Measurements from ENCODE around the gene EPHB1.

The EPHB1 gene

DNA sequence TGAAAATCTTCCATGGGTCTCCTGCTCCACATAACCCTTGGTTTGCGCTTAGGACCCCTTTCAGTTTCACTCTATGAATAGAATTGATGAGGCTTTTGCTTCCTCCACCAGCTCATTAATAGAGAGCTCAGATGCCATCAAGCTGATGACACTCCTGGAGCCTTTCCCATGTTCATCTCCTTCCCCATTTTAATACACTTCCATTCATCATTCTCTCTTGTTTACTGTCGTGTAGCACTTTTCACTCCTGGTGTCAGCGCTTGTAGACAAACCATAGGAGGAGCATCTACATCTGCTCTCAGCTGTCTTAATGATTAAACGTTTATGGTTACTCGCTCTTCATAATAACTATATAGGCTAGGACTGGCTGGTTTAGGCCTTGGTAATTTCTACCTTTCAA is 363.5 kb downstream of the EPHB1 start:
- Histone ChIP-seq H3K4me1 (ENCODE audit: insufficient read depth, low read length) (no peaks in the 10 kb centered on the region), H3K27me3 (ENCODE audit: control insufficient read depth in 1 of 2, insufficient read depth in 2 of 2, low read length in 2 of 2) (no peaks in the 10 kb centered on the region), H3K9me3 (ENCODE audit: low read length) (no peaks in the 10 kb centered on the region), H3K36me3 (ENCODE audit: insufficient read depth, low read length) (no peaks in the 10 kb centered on the region), H3K27ac (ENCODE audit: low read depth, low read length) (no peak overlapping the region), H3K4me3 (ENCODE audit: low read depth in 1 of 2, low read length in 2 of 2) (no peak overlapping the region), H3K9ac (ENCODE audit: low read length) (no peak overlapping the region)

DNA sequence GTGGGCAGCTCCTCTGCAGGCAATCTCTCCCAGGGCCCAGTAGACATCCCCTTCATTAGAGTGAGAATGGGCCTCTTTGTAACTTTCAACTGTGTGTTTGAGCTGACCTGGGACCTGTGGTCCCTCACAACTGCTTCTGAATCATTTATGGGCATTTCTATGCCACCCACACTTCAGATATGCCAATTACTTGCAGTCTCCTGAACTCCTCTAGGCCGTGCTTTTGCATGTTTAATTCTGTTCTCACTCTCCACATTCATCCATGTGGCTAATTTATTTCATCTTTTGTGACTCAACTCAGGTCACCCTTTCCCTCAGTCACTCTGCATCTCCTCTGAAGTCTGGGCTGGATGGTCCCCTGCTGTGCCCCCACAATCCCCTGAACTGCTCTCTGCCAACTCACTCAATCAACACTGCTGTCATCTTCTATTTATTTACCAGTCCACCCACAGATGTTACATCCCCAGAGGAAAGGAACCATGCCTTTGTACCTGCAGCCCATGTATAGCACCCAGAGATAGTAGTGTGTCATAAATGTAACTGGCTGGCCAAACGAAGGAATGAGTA is 364.7 kb downstream of the EPHB1 start:
- no peak overlapping the region for H3K27ac ChIP-seq (ENCODE audit: low read depth, low read length)
- H3K27me3 ChIP-seq (ENCODE audit: control insufficient read depth in 1 of 2, insufficient read depth in 2 of 2, low read length in 2 of 2) = no peaks in the 10 kb centered on the region
- H3K4me1 ChIP-seq (ENCODE audit: insufficient read depth, low read length) = no peaks in the 10 kb centered on the region
- H3K9me3 ChIP-seq (ENCODE audit: low read length) = no peaks in the 10 kb centered on the region
- no peaks in the 10 kb centered on the region for H3K36me3 ChIP-seq (ENCODE audit: insufficient read depth, low read length)
- H3K9ac ChIP-seq (ENCODE audit: low read length) = no peak overlapping the region
- H3K4me3 ChIP-seq (ENCODE audit: low read depth in 1 of 2, low read length in 2 of 2) = no peak overlapping the region

DNA sequence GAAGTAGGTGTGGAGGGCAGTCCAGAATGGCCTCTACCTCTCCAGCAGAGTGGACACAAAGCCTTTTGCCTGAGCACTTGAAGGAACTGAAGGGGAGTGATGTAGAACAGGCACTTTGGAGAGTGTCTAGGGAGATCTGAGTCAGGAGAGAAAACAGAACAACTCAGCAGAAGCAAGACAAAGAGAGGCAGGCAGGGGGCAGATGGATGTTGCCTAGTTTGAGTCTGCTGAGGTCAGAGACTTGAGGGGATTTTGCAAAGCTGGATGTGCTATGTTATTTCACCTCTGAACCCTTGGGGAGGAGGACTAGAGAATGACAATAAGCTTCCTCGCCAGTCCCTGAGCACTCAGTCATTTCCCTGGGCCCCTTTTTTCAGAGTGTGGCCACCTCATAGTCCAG is 366.4 kb downstream of the EPHB1 start:
- Histone ChIP-seq H3K9me3 (ENCODE audit: low read length) (no peaks in the 10 kb centered on the region), H3K27ac (ENCODE audit: low read depth, low read length) (no peak overlapping the region), H3K9ac (ENCODE audit: low read length) (no peak overlapping the region), H3K4me3 (ENCODE audit: low read depth in 1 of 2, low read length in 2 of 2) (no peak overlapping the region), H3K36me3 (ENCODE audit: insufficient read depth, low read length) (no peaks in the 10 kb centered on the region), H3K27me3 (ENCODE audit: control insufficient read depth in 1 of 2, insufficient read depth in 2 of 2, low read length in 2 of 2) (no peaks in the 10 kb centered on the region), H3K4me1 (ENCODE audit: insufficient read depth, low read length) (no peaks in the 10 kb centered on the region)

DNA sequence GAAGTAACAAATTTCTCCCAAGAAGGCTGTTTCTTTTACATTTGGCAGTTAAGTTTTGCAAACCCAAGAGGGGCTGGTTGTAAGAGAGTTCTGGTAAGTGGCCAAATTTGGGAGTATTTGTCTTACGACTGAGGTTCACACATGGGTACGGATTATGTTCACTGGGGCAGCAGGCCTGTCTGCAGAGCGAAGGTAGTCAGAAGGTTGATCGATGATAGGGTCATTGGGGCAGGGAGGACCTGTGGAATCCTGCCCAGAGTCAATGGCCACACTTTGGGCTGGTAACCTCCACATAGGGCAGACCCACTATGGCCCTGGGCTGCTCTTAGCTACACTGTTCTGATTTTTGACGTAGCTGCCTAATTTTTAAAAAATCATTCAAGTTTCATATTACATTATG is 368.6 kb downstream of the EPHB1 start:
- H3K36me3 ChIP-seq (ENCODE audit: insufficient read depth, low read length) = no peaks in the 10 kb centered on the region
- no peaks in the 10 kb centered on the region for H3K4me1 ChIP-seq (ENCODE audit: insufficient read depth, low read length)
- H3K9me3 ChIP-seq (ENCODE audit: low read length) = no peaks in the 10 kb centered on the region
- H3K27me3 ChIP-seq (ENCODE audit: control insufficient read depth in 1 of 2, insufficient read depth in 2 of 2, low read length in 2 of 2) = no peaks in the 10 kb centered on the region
- H3K4me3 ChIP-seq (ENCODE audit: low read depth in 1 of 2, low read length in 2 of 2) = no peak overlapping the region
- no peak overlapping the region for H3K27ac ChIP-seq (ENCODE audit: low read depth, low read length)
- H3K9ac ChIP-seq (ENCODE audit: low read length) = no peak overlapping the region

DNA sequence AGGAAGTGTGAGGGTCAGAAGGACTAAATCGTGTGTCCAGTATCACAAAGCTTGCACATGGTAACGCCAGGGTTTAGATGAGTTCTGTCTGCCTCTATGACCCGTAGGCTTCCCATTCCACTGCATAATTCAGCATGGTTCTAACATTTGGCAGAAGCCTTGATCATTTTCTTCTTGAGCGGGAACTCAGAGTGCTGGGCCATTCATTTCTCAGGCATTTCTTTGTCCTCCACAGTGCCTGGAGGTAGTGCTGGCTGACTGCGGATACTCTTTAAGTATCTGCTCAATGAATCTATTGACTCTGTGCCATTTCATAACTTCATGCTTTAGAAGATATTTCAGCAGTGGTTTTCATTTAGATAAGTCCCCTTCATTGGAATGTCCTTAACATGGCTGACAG is 370.2 kb downstream of the EPHB1 start:
- Histone ChIP-seq H3K27ac (ENCODE audit: low read depth, low read length) (no peak overlapping the region), H3K27me3 (ENCODE audit: control insufficient read depth in 1 of 2, insufficient read depth in 2 of 2, low read length in 2 of 2) (no peaks in the 10 kb centered on the region), H3K4me1 (ENCODE audit: insufficient read depth, low read length) (no peaks in the 10 kb centered on the region), H3K9ac (ENCODE audit: low read length) (no peak overlapping the region), H3K9me3 (ENCODE audit: low read length) (no peaks in the 10 kb centered on the region), H3K36me3 (ENCODE audit: insufficient read depth, low read length) (no peaks in the 10 kb centered on the region), H3K4me3 (ENCODE audit: low read depth in 1 of 2, low read length in 2 of 2) (no peak overlapping the region)

DNA sequence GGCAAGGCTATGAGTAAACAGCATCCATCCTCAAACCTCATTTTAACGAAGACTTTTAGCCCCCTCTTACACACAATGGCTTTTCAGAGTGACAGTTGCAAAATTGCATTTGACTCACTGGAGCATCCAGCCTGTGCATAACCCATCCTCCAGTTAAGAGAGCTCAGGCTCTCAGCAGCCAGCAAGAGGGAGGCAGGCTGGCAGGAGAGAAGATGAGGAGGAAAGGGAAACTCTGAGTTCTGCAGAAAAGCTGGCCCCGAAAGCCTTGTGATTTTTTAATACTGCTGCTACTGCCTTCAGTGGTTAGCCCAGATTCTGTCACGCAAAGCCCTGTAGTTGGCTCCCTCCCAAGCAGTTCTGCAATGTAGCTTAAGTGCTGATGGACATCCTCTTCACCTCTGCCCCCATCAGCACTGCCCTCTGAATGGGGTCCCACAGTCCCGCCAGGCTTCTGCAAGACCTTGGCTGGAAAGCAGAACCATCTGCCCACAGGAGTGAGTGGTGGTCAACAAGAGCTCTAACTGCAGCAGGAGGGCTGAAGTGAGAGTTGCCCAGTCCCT is 371.3 kb downstream of the EPHB1 start:
- H3K27me3 ChIP-seq (ENCODE audit: control insufficient read depth in 1 of 2, insufficient read depth in 2 of 2, low read length in 2 of 2) = no peaks in the 10 kb centered on the region
- H3K9ac ChIP-seq (ENCODE audit: low read length) = no peak overlapping the region
- no peaks in the 10 kb centered on the region for H3K4me1 ChIP-seq (ENCODE audit: insufficient read depth, low read length)
- H3K4me3 ChIP-seq (ENCODE audit: low read depth in 1 of 2, low read length in 2 of 2) = no peak overlapping the region
- no peak overlapping the region for H3K27ac ChIP-seq (ENCODE audit: low read depth, low read length)
- no peaks in the 10 kb centered on the region for H3K9me3 ChIP-seq (ENCODE audit: low read length)
- no peaks in the 10 kb centered on the region for H3K36me3 ChIP-seq (ENCODE audit: insufficient read depth, low read length)

DNA sequence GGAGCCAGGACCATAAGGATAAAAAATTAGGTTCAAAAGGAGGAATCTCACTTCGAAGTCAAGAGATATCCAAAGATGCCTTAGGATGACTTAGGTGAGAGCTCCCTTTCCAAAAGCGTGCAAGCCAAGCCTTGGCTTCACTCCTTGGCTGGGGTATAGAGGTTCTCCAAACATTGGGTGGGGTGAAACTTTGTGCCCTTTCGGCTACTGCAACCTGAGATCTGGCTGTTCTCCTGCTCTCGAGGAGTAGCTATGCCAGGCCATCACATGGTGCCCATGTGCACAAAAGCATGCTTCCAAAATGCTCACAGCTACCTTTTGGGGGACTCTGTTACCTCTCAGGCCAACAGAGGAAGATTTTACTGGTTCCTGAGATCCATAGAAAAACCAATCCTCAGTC is 373.8 kb downstream of the EPHB1 start:
- Histone ChIP-seq H3K27me3 (ENCODE audit: control insufficient read depth in 1 of 2, insufficient read depth in 2 of 2, low read length in 2 of 2) (no peaks in the 10 kb centered on the region), H3K36me3 (ENCODE audit: insufficient read depth, low read length) (no peaks in the 10 kb centered on the region), H3K4me3 (ENCODE audit: low read depth in 1 of 2, low read length in 2 of 2) (no peak overlapping the region), H3K27ac (ENCODE audit: low read depth, low read length) (no peak overlapping the region), H3K9ac (ENCODE audit: low read length) (no peak overlapping the region), H3K4me1 (ENCODE audit: insufficient read depth, low read length) (no peaks in the 10 kb centered on the region), H3K9me3 (ENCODE audit: low read length) (no peaks in the 10 kb centered on the region)

DNA sequence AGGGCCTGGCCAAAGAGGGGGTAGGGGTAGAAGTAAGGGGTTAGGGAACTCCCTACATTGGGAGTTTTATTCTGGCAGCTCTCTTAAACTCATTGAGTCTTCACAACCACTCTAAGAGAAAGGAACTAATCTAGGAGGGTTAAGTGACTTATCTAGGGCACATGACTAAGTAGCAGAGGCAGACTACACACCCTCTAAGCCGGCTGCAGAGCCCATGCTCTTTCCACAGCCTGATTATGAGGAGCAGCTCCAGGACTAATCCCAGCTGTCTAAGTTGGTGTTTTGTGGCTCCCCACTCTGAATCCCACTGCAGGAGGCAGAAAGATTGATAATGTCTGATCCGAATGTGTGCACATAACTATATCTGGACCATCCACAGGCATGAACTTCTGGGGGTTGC is 374.6 kb downstream of the EPHB1 start:
- no peak overlapping the region for H3K9ac ChIP-seq (ENCODE audit: low read length)

DNA sequence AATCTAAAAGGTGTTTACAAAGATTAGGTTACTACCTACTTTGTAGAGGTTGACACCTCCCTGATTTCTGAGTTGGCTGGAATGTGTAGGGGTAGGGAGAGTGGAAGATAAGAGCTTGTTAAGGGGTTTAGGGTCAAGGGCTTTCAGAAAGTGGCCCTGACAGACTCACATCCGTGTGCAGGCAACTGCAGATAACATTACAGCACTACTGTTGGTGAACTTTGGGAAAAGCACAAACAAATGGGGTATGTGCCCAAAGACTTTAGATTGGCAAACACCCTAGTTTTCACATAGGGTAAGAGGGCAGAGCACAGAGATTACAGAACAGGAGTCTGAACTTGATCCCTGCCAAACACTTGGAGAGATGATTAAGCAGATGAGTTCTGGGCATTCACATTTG is 375.7 kb downstream of the EPHB1 start:
- H3K4me3 ChIP-seq (ENCODE audit: low read depth in 1 of 2, low read length in 2 of 2) = no peak overlapping the region
- no peaks in the 10 kb centered on the region for H3K27me3 ChIP-seq (ENCODE audit: control insufficient read depth in 1 of 2, insufficient read depth in 2 of 2, low read length in 2 of 2)
- no peaks in the 10 kb centered on the region for H3K4me1 ChIP-seq (ENCODE audit: insufficient read depth, low read length)
- no peak overlapping the region for H3K27ac ChIP-seq (ENCODE audit: low read depth, low read length)
- H3K9ac ChIP-seq (ENCODE audit: low read length) = no peak overlapping the region
- H3K36me3 ChIP-seq (ENCODE audit: insufficient read depth, low read length) = no peaks in the 10 kb centered on the region
- no peaks in the 10 kb centered on the region for H3K9me3 ChIP-seq (ENCODE audit: low read length)

More for the DNA sequence above, 374.6 kb downstream of the EPHB1 start:
- Histone ChIP-seq H3K4me3 (ENCODE audit: low read depth in 1 of 2, low read length in 2 of 2) (no peak overlapping the region), H3K9me3 (ENCODE audit: low read length) (no peaks in the 10 kb centered on the region), H3K4me1 (ENCODE audit: insufficient read depth, low read length) (no peaks in the 10 kb centered on the region), H3K27ac (ENCODE audit: low read depth, low read length) (no peak overlapping the region), H3K27me3 (ENCODE audit: control insufficient read depth in 1 of 2, insufficient read depth in 2 of 2, low read length in 2 of 2) (no peaks in the 10 kb centered on the region), H3K36me3 (ENCODE audit: insufficient read depth, low read length) (no peaks in the 10 kb centered on the region)

DNA sequence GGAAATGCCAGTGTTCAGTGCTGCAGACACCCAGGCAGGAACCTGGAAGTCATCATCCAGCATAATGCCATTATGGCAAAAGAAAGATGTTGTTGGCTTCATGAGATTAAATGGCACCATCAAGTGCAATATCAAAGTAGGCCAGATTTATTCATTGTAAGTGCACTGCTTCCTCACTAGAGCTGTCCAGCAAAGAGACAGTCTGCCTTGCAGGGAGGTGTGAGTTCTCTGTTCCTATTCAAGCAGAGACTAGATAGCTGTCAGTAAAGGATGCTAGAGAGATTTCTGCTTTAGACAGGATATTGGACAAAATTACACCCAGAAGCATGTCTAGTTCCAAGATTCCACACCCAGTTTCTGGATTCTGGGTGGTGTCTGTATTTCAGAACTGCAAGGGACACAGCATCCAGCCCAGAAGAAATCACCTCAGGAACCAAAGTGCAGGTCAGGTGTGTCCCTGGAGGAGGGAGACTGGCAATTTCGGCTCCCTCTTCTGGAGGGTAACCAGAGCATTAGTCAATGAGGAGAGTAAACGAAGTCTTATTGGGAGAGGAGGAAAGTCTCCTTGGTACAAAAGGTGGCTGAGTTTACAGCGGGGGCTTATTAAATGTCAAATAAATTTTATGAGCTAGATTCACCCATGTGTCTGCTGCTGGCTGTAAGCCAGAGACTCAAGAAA is 377.3 kb downstream of the EPHB1 start:
- H3K27me3 ChIP-seq (ENCODE audit: control insufficient read depth in 1 of 2, insufficient read depth in 2 of 2, low read length in 2 of 2) = no peaks in the 10 kb centered on the region
- H3K9me3 ChIP-seq (ENCODE audit: low read length) = no peaks in the 10 kb centered on the region
- H3K4me1 ChIP-seq (ENCODE audit: insufficient read depth, low read length) = no peaks in the 10 kb centered on the region
- H3K36me3 ChIP-seq (ENCODE audit: insufficient read depth, low read length) = no peaks in the 10 kb centered on the region
- H3K4me3 ChIP-seq (ENCODE audit: low read depth in 1 of 2, low read length in 2 of 2) = no peak overlapping the region
- H3K9ac ChIP-seq (ENCODE audit: low read length) = no peak overlapping the region
- H3K27ac ChIP-seq (ENCODE audit: low read depth, low read length) = no peak overlapping the region

DNA sequence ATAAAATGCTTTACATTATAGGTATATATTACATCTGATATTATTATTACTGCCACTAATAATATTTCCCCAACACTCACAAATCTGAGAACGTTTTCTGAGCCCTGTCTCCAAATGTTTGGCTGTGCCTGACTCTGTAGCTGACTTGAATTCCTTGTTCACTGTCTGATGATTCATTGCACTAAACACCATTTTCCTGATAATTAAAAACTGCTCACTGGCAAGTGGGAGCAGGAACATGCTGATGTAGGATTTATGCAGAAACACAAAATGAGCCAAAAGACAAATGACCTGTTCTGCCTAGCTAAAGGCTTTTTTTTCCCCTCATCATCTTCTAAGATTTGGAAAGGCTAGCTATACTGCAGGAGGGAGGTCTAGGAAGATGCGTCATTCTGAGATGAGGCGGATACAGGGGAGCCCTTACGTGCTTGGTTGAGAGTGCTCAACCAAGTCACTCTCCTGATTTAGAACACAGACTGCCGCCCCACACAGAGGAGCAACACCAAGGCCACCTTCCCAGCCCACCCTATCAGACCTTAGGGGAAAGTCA is 380.7 kb downstream of the EPHB1 start:
- H3K4me1 ChIP-seq (ENCODE audit: insufficient read depth, low read length) = no peaks in the 10 kb centered on the region
- no peak overlapping the region for H3K4me3 ChIP-seq (ENCODE audit: low read depth in 1 of 2, low read length in 2 of 2)
- no peak overlapping the region for H3K9ac ChIP-seq (ENCODE audit: low read length)
- H3K36me3 ChIP-seq (ENCODE audit: insufficient read depth, low read length) = no peaks in the 10 kb centered on the region
- no peak overlapping the region for H3K27ac ChIP-seq (ENCODE audit: low read depth, low read length)
- H3K27me3 ChIP-seq (ENCODE audit: control insufficient read depth in 1 of 2, insufficient read depth in 2 of 2, low read length in 2 of 2) = no peaks in the 10 kb centered on the region
- H3K9me3 ChIP-seq (ENCODE audit: low read length) = no peaks in the 10 kb centered on the region

DNA sequence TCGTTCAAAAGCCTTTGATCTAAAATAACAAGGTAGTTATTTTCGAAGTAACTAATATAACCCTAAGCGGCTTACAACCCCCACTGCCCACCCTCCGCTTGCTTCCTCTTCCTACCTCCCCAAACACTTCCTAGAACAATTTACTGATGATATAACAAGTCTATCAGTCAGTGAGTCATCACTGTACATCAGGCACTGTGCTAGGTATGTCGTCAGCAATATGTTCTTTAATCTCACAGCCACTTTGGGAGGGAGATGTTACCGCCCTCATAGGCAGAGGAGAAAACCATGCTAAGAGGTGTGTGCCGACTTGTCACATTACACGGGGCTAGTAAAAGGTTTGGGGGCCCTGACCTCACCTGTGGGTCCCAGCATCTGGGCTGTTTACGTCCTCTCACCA is 381.8 kb downstream of the EPHB1 start:
- Histone ChIP-seq H3K27me3 (ENCODE audit: control insufficient read depth in 1 of 2, insufficient read depth in 2 of 2, low read length in 2 of 2) (no peaks in the 10 kb centered on the region), H3K9ac (ENCODE audit: low read length) (no peak overlapping the region), H3K9me3 (ENCODE audit: low read length) (no peaks in the 10 kb centered on the region)

More for the DNA sequence above, 381.8 kb downstream of the EPHB1 start:
- Histone ChIP-seq H3K27ac (ENCODE audit: low read depth, low read length) (no peak overlapping the region), H3K36me3 (ENCODE audit: insufficient read depth, low read length) (no peaks in the 10 kb centered on the region), H3K4me3 (ENCODE audit: low read depth in 1 of 2, low read length in 2 of 2) (no peak overlapping the region), H3K4me1 (ENCODE audit: insufficient read depth, low read length) (no peaks in the 10 kb centered on the region)

All from muscle layer of colon (tissue), 2 donors.